H1 (cell line): ENCODE data around the gene EML1.

Source experiments
- ASH2L ChIP-seq: fragments of 200-600, 300-600 bp; sonication (generic); IDR thresholded peaks from one replicate; pipeline ENCODE4 v1.7.1; 2017; ENCODE audit warnings: low read length
- CBX5 ChIP-seq: fragments of 300-800, 300-1000 bp; sonication (generic); IDR thresholded peaks from 2 replicates; pipeline ENCODE4 v1.7.1; 2016; ENCODE audit warnings: antibody characterized with exemption, low read length, low read depth
- CHD7 ChIP-seq: fragments of 300-600 bp; sonication (generic); IDR thresholded peaks from 2 replicates; pipeline ENCODE4 v1.7.1; 2012; ENCODE audit warnings: low read length, moderate library complexity, mild to moderate bottlenecking, inconsistent platforms; ENCODE audit not compliant: insufficient replicate concordance
- EZH2 ChIP-seq: fragments of 200-600 bp; sonication (generic); IDR thresholded peaks from 2 replicates; pipeline ENCODE4 v1.7.1; 2012; ENCODE audit warnings: low read depth, mild to moderate bottlenecking, moderate library complexity, low read length, inconsistent platforms; ENCODE audit not compliant: severe bottlenecking
- GABPA ChIP-seq: IDR thresholded peaks from 2 replicates; pipeline ENCODE4 v1.6.1; 2011; ENCODE audit warnings: mild to moderate bottlenecking, low read length, moderate library complexity, borderline replicate concordance; ENCODE audit not compliant: insufficient read depth
- POLR2A ChIP-seq, 2 experiments: IDR thresholded peaks; 1 replicate in 1 of 2; 2 replicates in 1 of 2; pipeline ENCODE4 v1.6.1; 2011; ENCODE audit warnings: low read depth in 2 of 2, low read length in 2 of 2, mild to moderate bottlenecking in 2 of 2; ENCODE audit errors: control extremely low read depth in 1 of 2
- POLR2AphosphoS5 ChIP-seq: IDR thresholded peaks from 2 replicates; pipeline ENCODE4 v1.6.1; 2011; ENCODE audit warnings: low read depth, low read length
- TF ChIP-seq, protein P1 (sequence below), 3 experiments: IDR thresholded peaks; 1 replicate in 2 of 3; 2 replicates in 1 of 3; pipeline versions ENCODE4 v1.5.1 to v1.6.1; 2011; ENCODE audit warnings: low read length in 3 of 3, mild to moderate bottlenecking in 3 of 3, inconsistent platforms in 2 of 3, low read depth in 1 of 3, moderate library complexity in 1 of 3; ENCODE audit not compliant: insufficient read depth in 1 of 3; ENCODE audit errors: control extremely low read depth in 1 of 3

- no peak for TF ChIP-seq POLR2AphosphoS5
- TF ChIP-seq ASH2L, result no peak
- TF ChIP-seq, protein P1, sequence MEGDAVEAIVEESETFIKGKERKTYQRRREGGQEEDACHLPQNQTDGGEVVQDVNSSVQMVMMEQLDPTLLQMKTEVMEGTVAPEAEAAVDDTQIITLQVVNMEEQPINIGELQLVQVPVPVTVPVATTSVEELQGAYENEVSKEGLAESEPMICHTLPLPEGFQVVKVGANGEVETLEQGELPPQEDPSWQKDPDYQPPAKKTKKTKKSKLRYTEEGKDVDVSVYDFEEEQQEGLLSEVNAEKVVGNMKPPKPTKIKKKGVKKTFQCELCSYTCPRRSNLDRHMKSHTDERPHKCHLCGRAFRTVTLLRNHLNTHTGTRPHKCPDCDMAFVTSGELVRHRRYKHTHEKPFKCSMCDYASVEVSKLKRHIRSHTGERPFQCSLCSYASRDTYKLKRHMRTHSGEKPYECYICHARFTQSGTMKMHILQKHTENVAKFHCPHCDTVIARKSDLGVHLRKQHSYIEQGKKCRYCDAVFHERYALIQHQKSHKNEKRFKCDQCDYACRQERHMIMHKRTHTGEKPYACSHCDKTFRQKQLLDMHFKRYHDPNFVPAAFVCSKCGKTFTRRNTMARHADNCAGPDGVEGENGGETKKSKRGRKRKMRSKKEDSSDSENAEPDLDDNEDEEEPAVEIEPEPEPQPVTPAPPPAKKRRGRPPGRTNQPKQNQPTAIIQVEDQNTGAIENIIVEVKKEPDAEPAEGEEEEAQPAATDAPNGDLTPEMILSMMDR (IDR thresholded peaks at IDR 0.05; ENCODE audit: control extremely low read depth in 1 of 3, insufficient read depth in 1 of 3, low read depth in 1 of 3, low read length in 3 of 3), result no peak
- TF ChIP-seq EZH2, result no peak
- TF ChIP-seq CBX5, result no peak
- no peak for TF ChIP-seq GABPA
- TF ChIP-seq CHD7, result no peak
- no peak for TF ChIP-seq POLR2A (IDR thresholded peaks at IDR 0.05; ENCODE audit: control extremely low read depth in 1 of 2, low read depth in 2 of 2, low read length in 2 of 2)
Measured at GRCh38 chr14:99837822-99838221, 44.6 kb downstream of the EML1 start.
